ENCODE measurements around the gene HPGD.
"Not testable (repeated sequence)": the region's sequence is repeated elsewhere in the genome, so short reads cannot be mapped to it uniquely, and the experiment has no call there.

HPGD gene

DNA sequence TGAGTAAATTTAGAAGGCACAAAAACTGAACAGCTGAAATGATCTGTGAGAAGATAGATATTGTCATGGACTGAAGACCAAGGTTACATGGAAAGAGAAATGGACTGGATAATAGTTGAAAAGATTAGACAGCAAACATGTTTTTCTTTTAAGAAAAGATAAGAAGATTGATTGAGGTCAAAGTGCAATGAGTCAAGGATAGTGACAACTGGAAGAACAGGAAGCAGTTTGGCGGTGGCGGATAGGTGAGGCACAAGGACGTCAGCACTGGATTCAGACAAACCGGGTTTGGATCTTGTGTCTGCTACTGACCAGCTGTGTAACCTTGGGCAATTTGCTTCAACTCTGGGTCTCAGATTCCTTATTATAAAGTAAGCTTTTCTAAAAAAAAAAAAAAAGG lies 2.0 kb upstream of the HPGD start:
- DNase-seq = no peak

DNA sequence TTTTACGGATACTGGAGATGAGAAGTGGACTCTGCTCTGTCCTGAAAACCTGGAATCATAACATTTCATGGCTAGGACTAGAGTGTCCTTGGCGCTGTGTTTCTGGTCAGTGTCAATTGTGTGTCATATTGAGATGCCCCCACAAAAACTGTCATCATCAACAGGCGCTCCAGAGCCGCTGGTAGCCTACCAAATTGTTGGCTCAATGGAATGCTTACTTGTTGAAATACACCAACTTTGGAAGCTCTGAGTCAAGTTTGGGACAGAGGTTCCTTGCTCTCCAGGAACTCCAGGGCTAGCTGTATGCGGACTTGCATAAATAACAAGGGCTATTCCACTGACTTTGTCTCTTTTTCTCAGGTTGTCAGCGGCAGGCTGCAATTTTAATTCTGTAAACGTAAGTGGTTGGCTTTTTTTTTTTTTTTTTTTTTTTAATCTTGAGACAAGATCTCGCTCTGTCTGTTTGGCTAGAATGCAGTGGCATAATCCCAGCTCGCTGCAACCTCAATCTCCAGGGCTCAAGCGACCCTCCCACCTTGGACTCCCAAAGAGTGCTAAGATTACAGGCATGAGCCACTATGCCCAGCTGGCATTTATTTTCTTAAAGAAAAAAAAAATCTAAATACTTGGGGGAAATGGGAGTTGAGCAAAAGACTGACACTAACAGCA lies 871 bp upstream of the HPGD start:
- no peak for DNase-seq

DNA sequence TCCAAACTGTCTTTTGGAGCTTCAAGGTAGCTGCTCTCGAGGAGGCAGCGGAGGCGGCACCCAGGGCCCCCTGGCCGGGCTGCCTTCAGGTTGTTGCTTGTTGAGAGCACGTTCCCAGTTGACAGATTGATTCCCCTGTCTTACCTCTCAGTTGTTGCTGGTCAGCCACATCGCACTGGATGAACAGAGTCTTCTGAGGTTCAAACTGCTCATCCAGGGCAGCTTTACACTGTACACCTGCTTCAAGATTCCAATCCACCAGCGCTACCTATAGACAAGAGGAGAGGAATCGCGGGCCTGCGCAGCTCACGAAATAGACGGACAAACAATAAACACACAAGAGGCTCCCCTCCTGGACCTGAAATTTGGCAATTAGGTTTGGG lies 497 bp downstream of the HPGD start:
- DNase-seq = no peak

DNA sequence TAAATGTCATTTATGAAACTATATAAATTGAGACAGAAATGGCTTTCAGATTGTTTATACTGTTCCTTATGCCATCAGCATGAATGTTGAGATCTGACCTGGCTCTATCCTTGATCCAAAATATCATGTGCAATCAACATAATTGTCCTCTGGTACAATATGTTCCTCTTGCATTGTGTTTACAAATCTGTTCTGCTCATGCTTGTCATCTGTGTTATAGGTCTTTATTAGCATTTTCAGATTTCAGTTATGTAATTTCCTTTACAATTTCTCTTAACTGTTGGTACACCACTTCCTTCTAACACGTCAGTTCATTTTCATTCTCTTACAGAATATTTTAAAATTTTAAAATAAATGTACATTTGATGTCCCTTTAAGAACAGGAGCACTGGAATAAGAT lies 1.6 kb downstream of the HPGD start:
- DNase-seq = no peak

DNA sequence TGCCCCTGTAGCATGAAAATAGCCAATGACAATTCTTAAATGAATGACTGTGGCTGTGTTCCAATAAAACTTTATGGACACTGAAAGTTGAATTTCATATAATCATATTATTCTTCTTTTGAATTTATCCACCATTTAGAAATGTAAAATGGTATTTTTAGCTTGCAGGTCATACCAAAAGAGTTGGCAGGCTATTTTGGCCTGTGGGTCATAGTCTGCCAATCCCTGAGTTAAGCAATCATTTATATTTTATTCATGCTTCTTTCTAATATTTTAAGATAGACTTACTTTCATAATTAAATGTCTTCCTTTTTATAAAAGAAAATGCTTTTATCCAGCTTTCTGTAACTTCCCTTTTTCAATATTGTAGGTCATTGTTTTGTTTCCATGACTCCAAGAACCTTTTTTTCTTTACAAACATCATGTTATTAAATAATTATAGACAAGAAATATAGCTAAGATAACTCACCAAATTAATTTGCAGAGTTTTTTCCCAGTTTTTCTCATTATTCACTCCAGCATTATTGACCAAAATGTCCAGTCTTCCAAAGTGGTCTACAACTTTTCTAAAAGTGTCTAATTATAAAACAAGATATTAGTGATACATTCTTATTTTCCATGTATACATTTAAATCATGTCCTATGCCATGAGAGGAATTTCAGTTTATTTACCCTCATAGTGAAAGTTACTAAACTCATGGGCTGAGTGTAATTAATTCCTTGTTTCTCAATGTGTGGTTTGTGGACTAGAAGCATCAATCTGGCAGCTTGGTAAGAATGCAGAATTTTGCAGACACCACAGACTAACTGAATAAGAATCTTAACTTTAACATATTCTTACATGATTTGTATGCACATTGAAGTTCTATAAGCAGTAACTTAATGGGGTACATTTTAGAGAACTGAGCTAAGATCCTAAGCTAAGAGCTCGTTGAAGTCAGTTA lies 4.5 kb downstream of the HPGD start:
- DNase-seq = no peak

DNA sequence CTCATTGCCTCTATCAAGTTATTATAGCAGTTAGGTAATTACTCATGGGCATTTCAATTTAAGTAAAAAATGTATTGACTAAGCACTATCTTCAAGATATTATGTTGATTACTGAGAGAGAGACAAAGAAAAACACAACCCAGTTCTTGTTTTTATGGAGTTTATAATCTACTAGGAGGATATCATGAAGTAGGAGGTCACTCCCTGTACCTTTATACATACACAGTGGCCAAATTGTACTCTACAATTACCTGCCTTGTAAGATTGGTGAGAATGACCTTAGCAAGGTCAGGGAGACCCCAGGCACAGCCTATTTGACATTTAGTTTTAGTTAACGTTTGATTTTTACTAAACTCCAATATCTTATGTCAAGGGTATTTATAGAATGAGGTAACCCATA lies 5.5 kb downstream of the HPGD start:
- DNase-seq = no peak

DNA sequence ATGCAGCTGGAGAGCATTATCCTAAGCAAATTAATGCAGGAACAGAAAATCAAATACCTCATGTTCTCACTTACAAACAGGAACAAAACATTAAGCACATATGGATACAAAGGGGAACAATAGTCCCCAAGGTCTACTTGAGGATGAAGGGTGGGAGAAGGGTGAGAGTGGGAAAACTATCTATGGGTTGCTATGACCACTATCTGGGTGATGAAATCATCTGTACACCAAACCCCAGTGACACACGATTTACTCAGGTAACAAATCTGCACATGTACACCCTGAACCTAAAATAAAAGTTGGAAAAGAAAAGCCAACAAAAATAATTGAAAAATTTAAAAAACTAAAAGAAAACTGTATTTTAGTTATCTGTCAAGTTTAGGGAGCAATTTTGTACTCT lies 5.9 kb downstream of the HPGD start:
- DNase-seq = no peak

DNA sequence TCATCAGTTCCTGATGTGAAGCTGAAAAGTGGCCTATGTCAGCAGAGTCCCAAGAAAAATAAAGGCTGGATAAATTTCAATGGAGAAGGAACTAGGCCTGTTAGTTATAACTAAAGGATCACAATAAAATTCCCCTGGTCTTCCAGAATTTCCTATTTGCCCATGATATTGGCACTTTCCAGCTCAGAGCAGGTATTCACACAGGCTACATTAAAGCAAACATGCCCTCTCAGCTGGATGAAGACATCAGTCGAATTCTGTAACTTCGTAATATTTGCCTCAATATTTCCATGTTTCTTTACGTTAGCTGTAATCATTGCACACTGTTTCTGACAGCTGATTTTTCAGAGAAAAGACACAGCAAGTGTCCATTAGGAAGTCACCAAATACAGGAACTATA lies 9.5 kb downstream of the HPGD start:
- DNase-seq = no peak

DNA sequence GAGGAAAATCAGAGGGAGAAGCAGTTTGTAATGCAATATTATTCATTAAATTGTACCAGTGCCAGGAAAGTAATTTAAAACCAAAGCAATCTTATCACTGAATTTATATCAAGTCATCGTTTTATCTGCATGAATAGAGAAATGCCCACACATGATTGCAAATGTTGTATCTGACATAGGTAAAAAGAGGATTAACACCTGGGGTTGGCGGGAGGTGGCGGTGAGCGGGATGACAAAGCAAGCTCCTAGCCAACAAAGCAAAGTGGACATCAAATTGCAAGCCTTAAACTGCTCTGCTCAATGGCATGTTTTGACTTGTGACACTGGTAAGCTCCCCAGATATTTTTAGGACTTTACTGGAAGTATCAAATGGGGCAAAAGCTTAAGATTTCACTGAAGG lies 16.4 kb downstream of the HPGD start:
- no peak for DNase-seq

DNA sequence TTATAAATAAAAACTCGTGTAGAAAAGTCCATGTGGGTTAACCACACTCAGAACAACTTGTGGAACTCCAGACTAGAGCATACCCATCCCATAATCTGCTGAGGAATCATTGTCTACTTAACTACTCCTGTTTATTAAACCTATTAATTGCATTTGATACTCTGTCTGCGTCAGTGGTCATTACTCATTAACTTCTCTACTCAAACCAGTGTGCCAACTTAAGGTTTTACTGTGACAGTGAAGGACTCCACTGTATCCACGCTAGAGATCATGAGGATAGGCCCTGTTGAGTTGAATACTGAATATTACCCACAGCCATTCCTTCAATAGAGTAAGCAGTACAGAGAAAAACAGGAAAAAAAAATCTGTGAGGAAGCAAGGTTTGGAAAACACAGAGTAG lies 17.3 kb downstream of the HPGD start:
- no peak for DNase-seq

DNA sequence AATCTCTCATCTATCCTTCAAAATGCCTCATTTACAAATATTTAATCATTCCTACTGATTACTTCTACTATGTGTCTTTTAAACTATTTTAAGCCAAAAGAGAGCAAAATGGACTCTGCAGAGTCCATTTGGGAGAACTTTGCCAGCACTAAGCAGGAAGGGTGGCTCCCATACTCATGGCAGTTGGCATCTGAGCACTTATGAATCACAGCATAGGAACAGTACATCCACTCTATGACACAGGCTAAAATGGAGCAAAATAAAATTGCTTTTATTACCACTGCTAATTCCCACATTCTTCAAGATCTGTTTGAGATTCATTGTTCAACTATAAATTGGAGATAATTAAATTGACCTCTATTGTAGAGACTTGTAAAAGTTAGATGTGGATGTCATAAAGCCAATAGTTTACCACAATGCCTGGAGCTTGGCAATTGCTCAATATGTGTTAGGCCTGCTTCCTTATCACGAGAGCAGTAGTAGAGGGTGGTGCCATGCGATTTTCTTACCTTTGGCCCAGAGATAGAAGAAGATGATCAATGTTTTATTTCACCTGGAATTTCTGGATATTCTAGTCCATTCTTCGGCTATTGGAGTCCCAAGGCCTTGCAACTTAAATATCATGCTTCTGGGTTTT lies 19.1 kb downstream of the HPGD start:
- no peak for DNase-seq

DNA sequence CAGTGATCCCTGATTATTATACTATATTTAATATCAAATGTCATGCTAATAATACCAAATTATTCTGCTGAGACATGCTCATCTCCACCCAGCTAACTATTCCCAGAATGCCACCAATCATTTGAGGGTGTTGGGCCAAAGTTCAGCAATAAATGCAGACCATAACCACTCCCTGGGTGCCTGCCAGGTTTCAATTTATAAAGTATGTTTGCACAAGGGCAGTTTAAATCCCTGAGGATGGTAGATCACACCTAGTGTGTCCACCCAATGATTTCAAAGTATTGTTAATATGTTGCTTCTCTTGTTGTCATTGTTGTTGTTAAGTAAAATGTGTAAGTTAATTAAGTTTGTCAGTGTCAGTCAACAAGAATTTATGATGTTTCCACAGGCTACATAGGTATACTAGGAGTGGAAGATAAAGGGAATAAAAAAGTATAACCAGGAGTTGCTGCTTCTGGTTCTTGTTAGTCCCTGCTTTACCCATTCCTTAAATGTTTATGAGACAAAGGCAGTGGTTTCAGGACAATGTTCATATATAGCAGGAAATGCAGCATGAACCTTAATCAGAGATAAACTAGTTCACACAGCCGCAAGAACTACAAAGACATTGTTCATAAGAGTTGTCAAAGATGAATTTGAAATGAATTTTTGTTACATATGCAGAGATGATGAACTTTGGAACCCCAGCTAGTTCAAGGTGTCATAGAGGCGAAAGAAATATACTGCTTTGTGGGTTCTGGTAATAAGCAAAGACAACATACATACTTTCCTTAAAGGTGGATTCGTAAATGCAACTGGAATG lies 25.5 kb downstream of the HPGD start:
- no peak for DNase-seq

DNA sequence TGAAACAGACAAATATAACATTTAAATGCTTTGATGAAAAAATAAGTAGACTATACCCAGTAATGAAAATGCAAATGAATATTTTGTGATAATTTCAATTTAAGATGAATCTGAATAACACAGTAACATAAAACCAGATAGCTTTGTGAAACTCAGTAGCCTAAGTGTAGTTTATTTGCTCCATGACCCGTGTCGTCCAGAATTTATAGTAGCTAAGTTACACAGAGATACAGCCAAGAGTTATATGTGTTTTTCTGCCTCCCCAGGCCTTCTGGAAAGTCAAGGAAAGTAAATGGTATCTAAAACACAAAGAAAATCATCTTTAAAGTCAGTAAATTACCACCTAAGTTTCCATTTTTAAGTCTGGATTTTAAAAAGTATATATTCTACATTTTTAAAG lies 26.7 kb downstream of the HPGD start:
- DNase-seq = no peak

DNA sequence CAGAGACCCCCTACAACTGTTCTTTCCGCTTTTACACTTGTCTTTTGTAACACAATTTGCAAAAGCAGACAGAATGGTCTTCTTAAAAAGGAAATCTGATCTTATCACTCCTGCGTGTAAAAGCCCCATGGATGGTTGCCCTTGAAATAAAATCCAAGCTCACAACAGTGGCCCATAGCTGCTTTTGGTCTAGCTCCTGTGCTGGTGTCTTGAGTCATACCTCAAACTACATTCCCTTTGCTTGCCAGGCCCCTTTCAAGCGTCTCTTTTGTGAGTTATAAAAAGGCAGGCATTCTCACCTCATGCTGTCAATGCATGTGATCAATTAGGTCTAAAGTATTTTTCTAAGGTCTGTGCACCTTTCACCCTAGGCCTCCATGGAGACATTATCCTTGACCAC lies 27.6 kb downstream of the HPGD start:
- no peak for DNase-seq

DNA sequence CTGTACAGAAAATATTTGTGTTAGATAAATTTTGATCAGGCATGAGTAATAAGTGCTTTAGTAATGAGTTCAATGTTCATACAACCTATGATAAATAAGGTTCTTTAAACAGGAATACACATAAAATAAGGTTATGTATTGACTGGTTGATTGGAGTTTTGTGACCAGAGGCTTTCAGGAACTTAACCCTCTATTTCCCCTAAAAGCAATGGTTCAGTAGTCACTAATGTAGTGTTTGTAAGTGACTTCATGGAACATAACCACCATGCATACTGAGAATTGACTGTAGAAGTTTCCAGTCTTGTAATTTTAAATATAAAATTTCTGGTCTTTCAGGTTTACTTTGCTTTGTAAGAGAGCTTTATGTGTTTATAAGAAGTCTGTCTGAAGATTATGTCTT lies 28.1 kb downstream of the HPGD start:
- DNase-seq = no peak

DNA sequence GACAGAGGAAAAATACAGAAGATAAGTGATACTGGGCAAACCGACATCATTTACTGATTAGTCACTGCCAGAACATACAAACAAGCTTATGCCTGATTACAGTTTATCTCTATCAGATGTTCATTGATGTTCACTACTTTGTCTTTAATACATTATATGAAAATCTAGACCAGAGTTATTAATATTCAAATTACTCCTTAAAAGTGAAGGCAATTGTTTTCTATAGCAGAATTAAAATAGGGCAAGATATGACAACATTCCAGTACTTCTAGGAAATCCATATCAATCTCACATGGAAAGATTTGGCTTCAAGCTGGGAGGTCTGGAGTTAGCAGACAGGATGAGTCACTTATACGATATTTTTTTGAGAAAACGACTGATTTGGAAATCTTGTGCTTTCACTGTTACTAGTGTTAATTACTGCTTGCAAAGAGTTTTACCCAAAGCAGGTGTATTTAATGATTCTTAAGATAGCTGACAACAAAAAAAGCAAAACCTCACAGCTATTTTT lies 31.8 kb downstream of the HPGD start:
- DNase-seq = peak; percentile 27

DNA sequence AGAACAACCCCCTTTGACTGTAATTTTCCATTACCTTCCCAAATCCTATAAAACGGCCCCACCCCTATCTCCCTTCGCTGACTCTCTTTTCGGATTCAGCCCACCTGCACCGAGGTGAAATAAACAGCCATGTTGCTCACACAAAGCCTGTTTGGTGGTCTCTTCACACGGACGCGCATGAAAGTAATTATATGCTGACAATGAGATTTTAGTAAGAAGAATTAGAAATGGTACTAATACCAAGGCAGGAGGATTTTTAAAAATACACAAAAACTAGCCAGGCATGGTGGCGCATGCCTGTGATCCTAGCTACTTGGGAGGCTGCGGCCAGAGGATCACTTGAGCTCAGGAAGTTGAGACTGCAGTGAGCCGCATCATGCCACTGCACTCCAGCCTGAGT lies 33.9 kb downstream of the HPGD start:
- not testable (repeated sequence) for DNase-seq

DNA sequence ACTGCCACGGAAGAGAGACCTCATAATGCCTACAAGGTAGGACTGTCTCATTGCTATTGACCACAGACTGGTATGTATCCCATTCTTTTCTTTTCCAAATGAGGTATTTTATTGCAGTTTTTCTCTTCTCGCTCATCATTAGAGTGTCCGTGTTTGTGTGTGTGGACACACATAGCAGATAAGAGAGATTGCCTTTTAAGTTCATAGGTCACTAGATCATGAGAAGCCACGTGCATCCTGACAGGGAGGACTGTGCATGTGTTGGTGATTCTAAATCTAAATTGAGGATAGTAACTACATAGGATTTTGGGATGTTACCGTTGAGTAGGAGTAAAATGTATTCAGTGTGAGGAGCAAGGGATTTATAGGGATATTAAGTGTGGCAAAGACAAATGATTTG lies 37.3 kb downstream of the HPGD start:
- DNase-seq = no peak

DNA sequence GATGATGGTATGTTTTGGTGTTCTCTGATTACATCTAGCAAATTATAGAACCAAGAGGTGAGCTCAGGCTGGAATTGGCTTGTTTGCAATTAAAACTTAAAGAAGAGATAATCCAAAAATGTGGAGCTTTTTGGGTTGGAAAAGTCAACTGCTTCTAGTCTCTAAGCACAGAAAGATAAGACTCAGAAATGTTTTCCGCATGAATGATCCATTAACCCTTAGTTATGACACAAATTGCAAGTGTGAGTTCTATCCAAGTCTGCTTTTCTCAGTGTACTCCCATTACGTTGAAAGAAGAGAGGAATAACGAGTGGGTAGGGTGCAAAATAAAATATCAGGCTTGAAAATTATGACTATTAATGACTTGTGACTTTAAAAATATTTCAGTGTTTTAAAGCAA lies 38.5 kb downstream of the HPGD start:
- DNase-seq = no peak

DNA sequence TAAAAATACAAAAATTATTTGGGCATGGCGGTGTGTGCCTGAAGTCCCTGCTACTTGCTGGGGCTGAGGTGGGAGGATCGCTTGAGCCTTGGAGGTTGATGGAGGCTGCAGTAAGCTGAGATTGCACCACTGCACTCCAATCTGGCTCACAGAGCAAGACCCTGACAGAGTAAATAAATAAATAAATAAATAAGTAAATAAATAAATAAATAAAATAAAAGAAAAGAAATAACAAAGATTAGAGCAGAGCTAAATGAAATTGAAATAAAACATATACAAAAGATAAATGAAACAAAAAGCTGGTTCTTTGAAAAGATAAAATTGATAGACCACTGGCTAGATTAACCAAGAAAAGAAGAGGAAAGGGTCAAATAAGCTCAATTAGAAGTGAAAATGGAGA lies 43.1 kb downstream of the HPGD start:
- no peak for DNase-seq

DNA sequence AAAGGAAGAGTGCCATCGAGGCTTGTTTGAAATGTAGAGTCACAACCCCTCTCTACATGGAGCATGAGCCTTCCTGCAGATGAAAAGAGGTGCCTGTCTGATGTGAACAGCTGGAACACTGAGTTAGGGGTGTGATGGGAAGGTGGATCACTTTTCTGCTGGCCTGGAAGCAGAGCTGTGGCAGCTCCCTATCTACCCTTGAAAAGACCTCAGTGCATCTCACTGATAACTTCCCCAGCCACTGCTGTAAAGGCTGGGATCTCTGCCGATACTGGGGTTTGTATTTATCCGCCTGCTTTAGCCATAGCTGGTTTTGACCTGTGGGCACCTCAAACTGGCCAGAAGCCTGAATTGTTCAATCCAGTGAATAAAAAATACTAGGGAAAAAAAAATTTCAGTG lies 46.8 kb downstream of the HPGD start:
- DNase-seq = no peak

DNA sequence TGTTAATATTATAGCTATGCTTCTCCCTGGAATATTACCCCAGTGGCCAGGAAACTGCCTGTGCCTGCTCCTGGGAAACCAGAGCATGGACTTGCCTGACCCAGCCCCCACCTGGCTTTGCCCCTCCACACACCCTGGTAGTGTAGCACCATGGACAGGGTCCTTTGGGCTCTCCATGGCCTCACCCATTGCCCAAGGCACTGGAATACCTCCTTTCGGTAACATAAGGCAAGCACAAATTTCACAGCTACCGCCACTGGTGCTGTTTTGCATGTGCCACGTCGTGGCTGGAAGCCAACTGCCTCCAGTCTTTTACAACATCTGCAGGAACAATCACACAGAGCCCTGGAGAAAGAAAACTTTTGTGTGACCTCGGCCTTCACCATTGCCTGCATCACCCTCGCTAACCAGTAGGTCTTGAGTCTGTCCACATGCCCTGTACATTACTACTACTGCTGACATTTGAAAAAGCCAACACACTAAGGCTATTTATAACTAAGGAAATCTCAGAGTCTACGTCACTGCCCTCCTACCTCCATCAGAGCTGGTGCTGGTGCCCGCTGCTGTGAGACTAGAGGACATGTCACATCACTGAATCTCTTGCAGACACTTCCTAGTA lies 47.7 kb downstream of the HPGD start:
- no peak for DNase-seq

DNA sequence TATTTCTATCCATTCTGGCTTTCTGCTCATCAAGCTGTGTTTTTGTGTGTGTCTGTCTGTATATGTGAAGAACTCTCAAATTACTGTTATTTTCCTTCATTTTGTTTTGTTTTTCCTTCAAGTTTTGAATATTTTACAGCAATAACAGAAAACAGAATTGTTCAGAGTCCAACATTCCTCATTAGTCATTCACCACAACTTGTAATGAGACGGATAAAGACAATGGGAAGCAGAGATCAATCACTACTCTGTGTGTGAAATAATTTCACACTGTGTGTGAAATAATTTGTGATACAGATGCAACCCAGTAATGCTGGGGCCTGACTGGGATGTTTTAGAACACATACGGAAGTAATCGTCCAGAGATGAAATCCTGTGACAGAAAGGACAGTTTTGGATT lies 55.2 kb downstream of the HPGD start:
- DNase-seq = peak; percentile 27
